Measurements from ENCODE around the gene SDK1.

- TF ChIP-seq SREBF2 (IDR thresholded peaks at IDR 0.05) (no peak), HDAC2 (IDR thresholded peaks at IDR 0.05) (no peak), CTCF (IDR thresholded peaks at IDR 0.05) (no peak), SMC3 (IDR thresholded peaks at IDR 0.05) (no peak), POLR2A (IDR thresholded peaks at IDR 0.05; ENCODE audit: low read length) (no peak), RCOR1 (IDR thresholded peaks at IDR 0.05; ENCODE audit: low read depth, low read length) (no peak), BHLHE40 (IDR thresholded peaks at IDR 0.05; ENCODE audit: low read depth, low read length) (no peak), EP300 (IDR thresholded peaks at IDR 0.05) (no peak), CEBPB (IDR thresholded peaks at IDR 0.05) (no peak), REST (IDR thresholded peaks at IDR 0.05) (no peak), RAD21 (conservative IDR thresholded peaks at IDR 0.05 in 1 of 2, IDR thresholded peaks at IDR 0.05 in 1 of 2) (no peak)
These were observed 180.4 kb downstream of the SDK1 start for GRCh38 chr7:3481435-3481834.

All from A549 (cell line).